HepG2 (cell line): ENCODE results near the gene RNF40. TPM values are rescaled to one million over a fixed set of nuclear protein-coding genes. Genes with fewer than 3 reads are reported as not detected.

Experiments
- AHDC1 ChIP-seq: sonication (generic); formaldehyde crosslinking; IDR thresholded peaks from 2 replicates; pipeline ENCODE4 v1.5.1; 2020; ENCODE audit warnings: mild to moderate bottlenecking, missing genetic modification reagents, borderline replicate concordance
- ATAD3A ChIP-seq: sonication (generic); formaldehyde crosslinking; IDR thresholded peaks from 2 replicates; pipeline ENCODE4 v1.4.0; 2020; ENCODE audit warnings: missing genetic modification reagents
- ELF1 ChIP-seq: sonication (generic); formaldehyde crosslinking; IDR thresholded peaks from 2 replicates; pipeline ENCODE4 v1.4.0; 2020; ENCODE audit warnings: missing genetic modification reagents
- KAT2B ChIP-seq: fragments of 150-350 bp; IDR thresholded peaks from 2 replicates; pipeline ENCODE4 v1.6.1; 2014; ENCODE audit warnings: low read depth, low read length, borderline replicate concordance
- KMT2B ChIP-seq: IDR thresholded peaks from 2 replicates; pipeline ENCODE4 v1.6.1; 2016; ENCODE audit warnings: missing genetic modification reagents, missing compliant biosample characterization
- PBX3 ChIP-seq: sonication (generic); formaldehyde crosslinking; IDR thresholded peaks from 2 replicates; pipeline ENCODE4 v1.8.1; 2023; ENCODE audit warnings: missing genetic modification reagents, inconsistent platforms, borderline replicate concordance
- PHF20 ChIP-seq: sonication (generic); formaldehyde crosslinking; IDR thresholded peaks from 2 replicates; pipeline ENCODE4 v1.5.0; 2020; ENCODE audit warnings: mild to moderate bottlenecking, missing genetic modification reagents
- PRDM10 ChIP-seq: sonication (generic); formaldehyde crosslinking; IDR thresholded peaks from 2 replicates; pipeline ENCODE4 v1.4.0; 2020; ENCODE audit warnings: low read depth, missing genetic modification reagents
- RARA ChIP-seq: IDR thresholded peaks from 2 replicates; pipeline ENCODE4 v1.6.1; 2016; ENCODE audit warnings: missing genetic modification reagents, missing compliant biosample characterization
- REPIN1 ChIP-seq: sonication (generic); formaldehyde crosslinking; IDR thresholded peaks from 2 replicates; pipeline ENCODE4 v1.8.0; 2022; ENCODE audit warnings: missing genetic modification reagents, low read depth, mild to moderate bottlenecking, borderline replicate concordance
- RFX1 ChIP-seq: fragments of 450-650 bp; IDR thresholded peaks from 2 replicates; pipeline ENCODE4 v1.6.1; 2017
- STAT5B ChIP-seq: sonication (generic); formaldehyde crosslinking; IDR thresholded peaks from 2 replicates; pipeline ENCODE4 v1.4.0; 2020; ENCODE audit warnings: missing genetic modification reagents
- TEAD3 ChIP-seq: optimal IDR thresholded peaks from 2 replicates; pipeline ENCODE3; 2016; ENCODE audit warnings: borderline replicate concordance
- ZNF143 ChIP-seq: sonication (generic); formaldehyde crosslinking; IDR thresholded peaks from 2 replicates; pipeline ENCODE4 v1.4.0; 2020; ENCODE audit warnings: missing genetic modification reagents
- ZNF235 ChIP-seq: sonication (generic); formaldehyde crosslinking; IDR thresholded peaks from 2 replicates; pipeline ENCODE4 v1.8.1; 2023; ENCODE audit warnings: mild to moderate bottlenecking, missing genetic modification reagents, borderline replicate concordance
- ZNF256 ChIP-seq: sonication (generic); formaldehyde crosslinking; conservative IDR thresholded peaks from 2 replicates; pipeline ENCODE4 v1.4.0; 2020; ENCODE audit warnings: missing genetic modification reagents
- ZNF333 ChIP-seq: sonication (generic); formaldehyde crosslinking; IDR thresholded peaks from 2 replicates; pipeline ENCODE4 v1.4.0; 2020; ENCODE audit warnings: mild to moderate bottlenecking, missing genetic modification reagents, borderline replicate concordance
- ZNF44 ChIP-seq: sonication (generic); formaldehyde crosslinking; IDR thresholded peaks from 2 replicates; pipeline ENCODE4 v1.5.1; 2020; ENCODE audit warnings: mild to moderate bottlenecking, missing genetic modification reagents
- ZNF451 ChIP-seq: sonication (generic); formaldehyde crosslinking; IDR thresholded peaks from 2 replicates; pipeline ENCODE4 v1.5.0; 2020; ENCODE audit warnings: mild to moderate bottlenecking, missing genetic modification reagents
- polyA plus RNA-seq, 8 experiments: library from polyadenylated mRNA; depleted of rRNA in 3 of 8; stranded (reverse) in 7 of 8; unstranded in 1 of 8; fragments of >200 nt; fragmentation: Illumina TruSeq in 4 of 8; extraction: Trizol in 4 of 8; gene quantifications; 2 replicates each; pipeline versions ENCODE4 v1.2.1 to v1.2.3, GENCODE V29; 2011 to 2016; ENCODE audit warnings: low read depth in 4 of 8, missing spikeins in 1 of 8, mixed read lengths in 1 of 8; ENCODE audit not compliant: insufficient read depth in 1 of 8
- total RNA-seq, 5 experiments: library from RNA; depleted of rRNA; stranded (reverse); fragments of >200 nt; fragmentation: Illumina TruSeq; extraction: Trizol; gene quantifications; 2 replicates each; pipeline ENCODE4 v1.2.3, GENCODE V29; 2016; ENCODE audit warnings: low read depth in 1 of 5

RNF40 gene
- total and polyA plus RNA-seq, 2 of the 13 experiments (the other 11 are each of a cell fraction or from before 2014, with no cell fraction given): 84.0 to 85.6 TPM

GRCh38 chr16:30747799-30748633, 14.1 kb upstream of the RNF40 start, which contains the start of gene PHKG2 (continued):
- TF ChIP-seq PRDM10 (0 out of 2 replicates have a peak, but pooled peaks have one; percentile 54), ZNF256 (CRISPR knock-in tag) (no peak; the same call in 1 of the 2 replicates), ZNF235 (CRISPR knock-in tag) (no peak), PBX3 (CRISPR knock-in tag) (no peak), ELF1 (CRISPR knock-in tag) (peak; percentile 100), ZNF333 (CRISPR knock-in tag) (no peak), RFX1 (no peak; the same call in 1 of the 2 replicates), TEAD3 (CRISPR knock-in tag) (peak; percentile 93), KMT2B (peak; percentile 76; the same call in 1 of the 2 replicates), REPIN1 (CRISPR knock-in tag) (peak; percentile 20; the same call in 1 of the 2 replicates), KAT2B (no peak), STAT5B (no peak), ZNF44 (CRISPR knock-in tag) (no peak), ATAD3A (CRISPR knock-in tag) (no peak), AHDC1 (CRISPR knock-in tag) (no peak), RARA (0 out of 2 replicates have a peak, but pooled peaks have one; percentile 23), PHF20 (peak; percentile 91), ZNF143 (no peak; the same call in 1 of the 2 replicates), ZNF451 (CRISPR knock-in tag) (no peak; the same call in 1 of the 2 replicates)
